ENCODE data around the gene GPC3.

- TF ChIP-seq CTCF (IDR thresholded peaks at IDR 0.05) (no peak), POLR2A (IDR thresholded peaks at IDR 0.05) (no peak)
Measured at GRCh38 chrX:133602881-133603280, 382.5 kb downstream of the GPC3 start.

All from thyroid gland (tissue), 4 donors.